DND-41 (cell line): ENCODE data around the gene ZSWIM6.

Experiments used
- EZH2 ChIP-seq: IDR thresholded peaks from 3 replicates; pipeline ENCODE4 v1.6.1; 2012; ENCODE audit warnings: borderline replicate concordance, low read depth, mild to moderate bottlenecking, moderate library complexity, low read length, inconsistent platforms; ENCODE audit not compliant: severe bottlenecking
- TF ChIP-seq, protein P1 (sequence below): IDR thresholded peaks from 2 replicates; pipeline ENCODE4 v1.5.1; 2012; ENCODE audit warnings: borderline replicate concordance, low read length, moderate library complexity, mild to moderate bottlenecking; ENCODE audit not compliant: poor library complexity, severe bottlenecking; ENCODE audit errors: extremely low read depth

DNA sequence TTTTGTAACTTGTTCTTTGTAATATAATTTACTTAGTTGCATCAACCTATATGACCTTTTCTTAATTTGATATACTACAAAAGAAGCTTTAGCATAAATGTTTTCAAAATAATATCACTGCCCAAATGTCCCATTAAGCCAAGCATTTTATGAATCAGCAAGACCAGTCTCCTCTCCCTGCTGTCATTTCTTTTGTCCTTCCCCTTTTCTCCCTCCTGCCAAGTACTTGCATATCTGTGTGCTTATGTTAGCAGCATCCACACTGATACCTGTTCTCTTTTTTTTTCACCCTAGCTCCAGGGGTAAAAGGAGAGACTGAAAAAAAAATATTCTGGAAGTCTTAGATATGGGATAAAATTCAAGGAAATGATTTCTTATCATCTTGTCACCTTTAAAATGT is 69.7 kb downstream of the ZSWIM6 start:
- TF ChIP-seq, protein P1, sequence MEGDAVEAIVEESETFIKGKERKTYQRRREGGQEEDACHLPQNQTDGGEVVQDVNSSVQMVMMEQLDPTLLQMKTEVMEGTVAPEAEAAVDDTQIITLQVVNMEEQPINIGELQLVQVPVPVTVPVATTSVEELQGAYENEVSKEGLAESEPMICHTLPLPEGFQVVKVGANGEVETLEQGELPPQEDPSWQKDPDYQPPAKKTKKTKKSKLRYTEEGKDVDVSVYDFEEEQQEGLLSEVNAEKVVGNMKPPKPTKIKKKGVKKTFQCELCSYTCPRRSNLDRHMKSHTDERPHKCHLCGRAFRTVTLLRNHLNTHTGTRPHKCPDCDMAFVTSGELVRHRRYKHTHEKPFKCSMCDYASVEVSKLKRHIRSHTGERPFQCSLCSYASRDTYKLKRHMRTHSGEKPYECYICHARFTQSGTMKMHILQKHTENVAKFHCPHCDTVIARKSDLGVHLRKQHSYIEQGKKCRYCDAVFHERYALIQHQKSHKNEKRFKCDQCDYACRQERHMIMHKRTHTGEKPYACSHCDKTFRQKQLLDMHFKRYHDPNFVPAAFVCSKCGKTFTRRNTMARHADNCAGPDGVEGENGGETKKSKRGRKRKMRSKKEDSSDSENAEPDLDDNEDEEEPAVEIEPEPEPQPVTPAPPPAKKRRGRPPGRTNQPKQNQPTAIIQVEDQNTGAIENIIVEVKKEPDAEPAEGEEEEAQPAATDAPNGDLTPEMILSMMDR: no peak
- TF ChIP-seq EZH2: no peak
